D721Med (cell line): Measurements from ENCODE around the gene MYL10.
A peak's percentile ranks its signal among the peaks of the same experiment; 100 is the strongest.

Experiments used
- DNase-seq: peaks from one replicate; pipeline ENCODE4 v3.0.0; 2011; ENCODE audit warnings: low spot score; ENCODE audit not compliant: insufficient read length
- FAIRE-seq: peaks from 2 replicates; lab custom pipeline; 2011; peaks lifted over from hg19 to GRCh38; lab: Jason Lieb, UNC
- TF ChIP-seq, protein P1 (sequence below): IDR thresholded peaks from 2 replicates; pipeline ENCODE4 v1.5.1; 2012; ENCODE audit warnings: mild to moderate bottlenecking, control low read depth; ENCODE audit not compliant: insufficient read depth; ENCODE audit errors: missing control alignments

The MYL10 gene

GRCh38 chr7:101635484-101635883, 6.4 kb upstream of the MYL10 start:
- DNase-seq: no peak
- FAIRE-seq: no peak
- TF ChIP-seq, protein P1, sequence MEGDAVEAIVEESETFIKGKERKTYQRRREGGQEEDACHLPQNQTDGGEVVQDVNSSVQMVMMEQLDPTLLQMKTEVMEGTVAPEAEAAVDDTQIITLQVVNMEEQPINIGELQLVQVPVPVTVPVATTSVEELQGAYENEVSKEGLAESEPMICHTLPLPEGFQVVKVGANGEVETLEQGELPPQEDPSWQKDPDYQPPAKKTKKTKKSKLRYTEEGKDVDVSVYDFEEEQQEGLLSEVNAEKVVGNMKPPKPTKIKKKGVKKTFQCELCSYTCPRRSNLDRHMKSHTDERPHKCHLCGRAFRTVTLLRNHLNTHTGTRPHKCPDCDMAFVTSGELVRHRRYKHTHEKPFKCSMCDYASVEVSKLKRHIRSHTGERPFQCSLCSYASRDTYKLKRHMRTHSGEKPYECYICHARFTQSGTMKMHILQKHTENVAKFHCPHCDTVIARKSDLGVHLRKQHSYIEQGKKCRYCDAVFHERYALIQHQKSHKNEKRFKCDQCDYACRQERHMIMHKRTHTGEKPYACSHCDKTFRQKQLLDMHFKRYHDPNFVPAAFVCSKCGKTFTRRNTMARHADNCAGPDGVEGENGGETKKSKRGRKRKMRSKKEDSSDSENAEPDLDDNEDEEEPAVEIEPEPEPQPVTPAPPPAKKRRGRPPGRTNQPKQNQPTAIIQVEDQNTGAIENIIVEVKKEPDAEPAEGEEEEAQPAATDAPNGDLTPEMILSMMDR: no peak

GRCh38 chr7:101634196-101634717, 5.2 kb upstream of the MYL10 start:
- TF ChIP-seq, protein P1: no peak
- no peak for DNase-seq
- FAIRE-seq: no peak

DNA sequence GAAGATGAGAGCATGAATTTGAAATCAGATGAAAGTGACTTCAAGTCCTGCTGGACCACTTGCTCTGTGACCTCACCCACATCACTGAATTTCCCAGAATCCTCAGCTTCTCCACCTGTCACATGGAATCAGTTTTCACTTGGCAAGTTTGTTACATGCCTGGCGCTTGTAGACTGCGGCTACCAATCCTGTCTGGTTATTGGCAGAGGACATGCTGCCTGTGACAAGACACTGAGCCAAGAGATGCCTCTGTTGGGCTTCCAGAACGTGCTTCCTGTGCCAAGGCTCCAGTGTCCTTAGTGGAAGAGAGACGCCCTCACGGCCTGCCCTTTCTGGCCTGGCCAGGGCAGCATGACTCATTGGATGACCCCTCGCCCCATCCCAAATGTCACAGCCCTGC, 4.4 kb upstream of the MYL10 start:
- FAIRE-seq: no peak
- DNase-seq: no peak
- TF ChIP-seq, protein P1: no peak

GRCh38 chr7:101632641-101633040, 3.5 kb upstream of the MYL10 start:
- TF ChIP-seq, protein P1: no peak
- DNase-seq (no peak), FAIRE-seq (no peak)

- TF ChIP-seq, protein P1: no peak
- no peak for FAIRE-seq
- DNase-seq: no peak
Observed at GRCh38 chr7:101631224-101631714, 2.2 kb upstream of the MYL10 start.

DNA sequence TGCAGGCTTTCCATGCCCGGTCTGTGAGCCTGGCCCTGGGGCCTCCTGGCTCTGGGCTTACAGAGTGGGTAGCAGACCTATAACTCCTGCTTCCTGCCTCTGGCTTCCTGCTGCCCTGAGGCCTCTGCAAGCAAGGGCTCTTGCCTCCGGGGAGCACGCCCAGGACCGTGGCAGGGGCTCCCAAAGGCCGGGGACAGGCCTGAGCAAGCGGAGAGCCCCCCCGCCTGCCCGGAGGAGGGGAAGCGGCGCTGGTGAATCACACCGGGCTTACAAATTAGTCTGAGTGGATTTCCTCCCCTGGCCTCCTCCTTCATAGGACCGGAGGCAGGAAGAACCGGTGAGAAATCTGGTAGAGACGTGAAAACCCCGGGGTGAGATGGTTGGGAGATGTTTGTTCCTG, 1.5 kb upstream of the MYL10 start:
- TF ChIP-seq, protein P1: no peak
- DNase-seq (no peak), FAIRE-seq (no peak)

GRCh38 chr7:101628522-101628921, 574 bp downstream of the MYL10 start:
- TF ChIP-seq, protein P1: no peak
- no peak for FAIRE-seq

More at GRCh38 chr7:101628522-101628921, 574 bp downstream of the MYL10 start:
- peak; percentile 73 for DNase-seq
